NCI-H446 treated with DMSO at 0.1 percent for 48 hours (cell line): ENCODE results near the gene MCFD2.

Source experiments
- DNase-seq: peaks from one replicate; lab custom pipeline; 2025; lab: John Stamatoyannopoulos, UW

MCFD2 gene

DNA sequence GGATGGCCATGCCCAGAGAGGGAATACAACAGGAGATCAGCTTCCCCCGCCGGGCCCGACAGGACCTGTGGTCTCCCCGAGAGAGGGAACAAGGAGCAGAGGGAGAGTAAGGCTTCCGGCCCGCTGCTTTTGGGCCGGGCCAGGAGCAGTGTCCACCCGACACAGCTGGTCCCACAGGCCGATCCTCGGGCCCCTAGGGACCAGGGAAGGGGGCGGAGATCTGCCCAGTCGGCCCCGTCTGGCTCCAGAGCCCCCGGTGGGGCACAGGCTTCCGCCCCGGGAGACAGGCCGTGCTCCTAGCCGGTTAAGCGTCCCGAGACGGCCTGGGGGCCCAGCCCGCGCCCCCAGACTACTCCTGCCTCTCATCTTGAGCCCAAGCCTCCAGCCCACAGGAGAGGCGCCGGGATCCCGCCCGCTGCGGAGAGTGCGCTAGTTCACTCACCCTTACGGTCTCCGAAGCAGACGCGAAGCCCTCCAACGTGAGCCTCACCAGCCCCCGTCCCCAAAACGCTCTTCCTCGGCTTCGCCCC, at the start of gene MCFD2:
Gene MCFD2 (minus strand): TSS at position 526 of the 530 bp plus-strand sequence. CDS start 6,635 bp downstream, outside the sequence.
- no peak for DNase-seq

DNA sequence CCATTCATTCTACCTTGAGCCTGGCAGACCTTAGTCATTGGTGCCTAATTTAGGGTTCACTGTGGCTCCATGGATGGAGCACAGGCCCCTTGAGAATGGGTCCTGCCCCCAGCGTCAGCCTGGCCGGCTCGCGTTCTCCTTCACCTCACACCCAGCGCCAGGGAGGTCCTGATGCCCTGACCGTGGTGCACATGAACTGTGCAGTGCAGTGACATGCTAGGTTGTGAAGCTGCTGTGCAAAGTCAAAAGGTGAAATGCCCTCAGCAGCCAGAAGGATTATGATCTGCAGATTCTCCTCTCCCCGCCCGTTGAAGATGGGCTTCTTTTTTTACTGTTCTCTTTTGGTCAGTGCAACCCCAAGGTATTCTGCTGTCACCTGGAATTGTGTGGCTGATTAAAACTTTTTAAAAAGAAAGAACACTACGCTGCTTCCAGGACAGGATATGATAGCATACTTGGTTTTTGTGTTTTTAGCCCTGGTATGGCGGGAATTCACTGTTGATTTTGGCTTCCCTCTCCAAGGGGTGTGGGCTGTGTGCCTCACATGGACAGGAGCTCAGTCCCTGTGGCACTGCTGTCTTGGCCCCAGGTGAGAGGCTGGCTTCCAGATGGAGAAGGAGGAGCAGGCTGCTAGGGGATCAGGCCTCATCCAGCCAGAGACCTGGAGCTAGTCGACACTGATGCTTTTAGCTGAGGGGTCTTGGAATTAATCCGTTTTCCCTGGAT, 49.4 kb upstream of the MCFD2 start:
- no peak for DNase-seq

DNA sequence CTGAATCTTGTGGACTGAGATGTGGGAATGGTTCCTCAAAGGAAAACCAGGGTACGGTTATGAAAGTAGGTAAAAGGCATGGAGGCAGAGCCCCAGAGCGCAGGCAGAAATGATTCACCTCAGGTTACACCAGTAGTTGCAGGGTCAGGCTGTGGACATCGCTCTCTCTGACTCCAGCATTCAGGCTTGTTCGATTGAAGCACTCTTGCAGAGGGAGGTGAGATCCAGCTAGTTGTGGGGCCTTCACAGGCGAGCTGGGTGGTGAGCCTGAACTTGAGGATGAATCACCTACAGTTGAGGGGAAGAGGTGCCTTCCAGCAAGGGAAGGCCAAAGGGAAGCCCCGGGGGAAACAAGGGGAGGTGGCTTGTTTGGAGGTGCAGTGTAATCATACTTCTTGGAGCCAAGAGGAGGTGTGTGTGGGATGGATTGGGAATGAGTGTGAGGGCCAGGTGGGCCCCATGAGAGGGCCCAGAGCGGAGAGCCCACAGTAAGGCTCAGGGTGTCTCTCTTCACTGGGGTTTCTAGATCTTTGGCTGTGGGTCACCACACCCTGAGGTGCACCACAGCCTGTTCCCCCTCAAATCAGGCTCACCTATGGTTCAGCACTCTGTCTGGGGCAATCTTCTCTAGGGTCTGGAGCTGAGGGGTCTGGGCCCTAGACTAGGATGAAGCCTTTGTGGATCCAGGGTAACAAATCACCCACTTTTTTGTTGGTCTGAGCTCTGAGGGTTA, 48.5 kb upstream of the MCFD2 start:
- no peak for DNase-seq

DNA sequence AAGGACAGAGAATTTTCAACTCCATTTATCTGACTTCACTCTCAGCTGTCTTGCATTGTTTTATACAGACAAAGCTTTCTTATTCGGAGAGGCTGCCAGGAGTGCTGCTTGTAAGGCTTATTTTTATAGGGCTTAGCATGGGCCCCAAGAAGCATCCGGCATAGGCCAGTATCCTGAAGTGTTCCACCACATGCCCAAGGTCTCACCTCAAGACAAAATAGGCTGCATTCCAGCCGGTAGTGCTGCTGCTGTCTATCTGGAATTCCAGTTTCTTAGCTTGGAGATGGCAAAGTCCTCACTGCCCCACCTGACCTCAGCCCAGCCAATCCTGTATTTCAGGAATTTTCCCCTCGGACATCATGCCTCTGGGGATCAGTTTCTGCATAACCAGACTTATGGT, 47.6 kb upstream of the MCFD2 start:
- no peak for DNase-seq

DNA sequence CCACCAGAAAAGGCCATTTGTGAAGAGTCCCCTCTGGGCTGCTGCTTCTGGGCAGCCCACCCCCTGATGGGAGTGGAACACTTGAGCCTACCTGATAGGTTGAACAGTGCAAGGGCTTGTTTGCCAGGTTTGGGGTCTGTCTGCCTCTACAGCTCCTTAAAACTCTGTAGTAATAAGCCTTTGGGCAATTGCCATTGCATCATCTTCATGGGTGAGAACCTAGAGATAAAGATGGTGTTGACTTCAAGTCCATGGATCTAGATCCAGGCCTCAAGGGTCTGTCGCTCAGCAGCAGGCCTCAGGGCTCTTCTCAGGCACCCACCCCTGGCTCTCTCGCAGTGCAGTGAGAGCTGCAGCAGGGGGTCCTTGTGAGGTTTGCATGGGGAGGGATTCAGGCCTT, 47.1 kb upstream of the MCFD2 start:
- no peak for DNase-seq

DNA sequence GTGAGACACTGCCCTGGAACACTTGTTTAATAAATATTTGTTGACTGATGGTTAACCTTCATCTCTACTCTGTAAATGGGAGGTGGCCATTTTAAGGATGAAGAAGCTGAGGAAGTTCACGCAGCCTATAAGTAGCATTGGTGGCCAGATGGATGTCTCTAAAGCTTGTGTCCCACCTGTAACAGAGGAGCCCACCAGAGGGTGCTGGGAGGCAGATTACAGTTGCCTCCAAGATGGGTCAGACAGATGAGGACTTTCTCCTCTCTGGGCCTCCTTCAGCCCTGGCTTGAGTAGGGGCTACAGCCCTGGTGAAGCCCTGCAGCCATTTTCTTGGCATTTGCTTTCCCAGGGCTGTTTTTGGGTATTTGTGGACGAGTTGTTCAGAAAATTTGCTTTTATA, 45.0 kb upstream of the MCFD2 start:
- no peak for DNase-seq

DNA sequence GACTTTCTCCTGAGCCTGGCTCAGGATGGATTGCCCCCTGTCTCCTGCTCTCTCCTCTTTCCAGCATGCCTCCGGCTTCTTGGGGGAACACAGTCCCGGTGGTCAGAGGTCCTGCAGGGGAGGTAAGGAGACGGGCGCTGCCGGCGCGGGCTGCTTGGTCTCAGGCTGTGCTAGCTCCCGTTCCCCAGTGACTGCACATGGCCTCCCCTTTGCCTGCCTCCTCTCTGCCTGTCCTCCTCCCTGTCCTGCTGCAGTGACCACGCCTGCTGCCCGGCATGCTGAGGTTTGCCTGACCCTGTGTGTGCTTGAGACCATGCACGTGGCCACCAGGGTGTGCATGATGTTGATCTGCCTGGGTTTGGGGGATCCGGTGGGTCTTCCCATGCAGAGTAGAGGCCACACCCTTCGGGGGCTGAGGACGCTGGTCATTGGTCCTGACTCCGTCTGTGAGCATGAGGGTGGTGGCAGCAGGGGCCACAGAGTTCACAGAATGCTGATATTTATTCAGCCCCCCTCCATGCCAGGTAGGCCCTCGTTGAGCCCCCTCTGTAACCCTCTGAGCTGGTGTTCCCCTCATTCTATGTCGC, 42.9 kb upstream of the MCFD2 start:
- no peak for DNase-seq

DNA sequence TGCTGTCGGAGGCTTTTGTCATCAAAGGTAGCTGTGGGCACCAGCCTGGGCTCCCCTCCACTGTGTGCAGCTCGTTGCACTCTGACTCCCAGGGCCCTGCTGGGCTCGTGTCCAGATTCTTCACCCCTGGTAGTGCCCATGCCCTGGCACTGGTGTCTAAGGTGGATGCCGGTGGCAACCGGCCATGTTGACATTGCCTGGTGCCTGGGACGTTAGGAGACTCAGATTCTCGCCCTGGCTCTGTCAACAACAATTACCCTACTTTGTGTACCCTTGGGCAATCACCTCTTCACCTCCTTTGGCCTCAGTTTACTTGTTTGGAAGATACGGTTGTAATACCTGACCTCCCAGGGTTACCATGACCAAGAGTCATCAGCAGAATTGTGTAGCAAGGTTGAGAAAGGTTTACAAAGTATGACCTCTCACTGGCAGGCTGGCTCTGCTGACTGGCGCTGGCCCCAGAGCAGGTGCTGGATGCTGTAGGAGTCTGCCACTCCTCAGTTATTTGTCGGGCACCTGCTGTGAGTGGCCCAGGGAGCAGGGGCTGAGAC, 41.5 kb upstream of the MCFD2 start:
- DNase-seq: no peak

DNA sequence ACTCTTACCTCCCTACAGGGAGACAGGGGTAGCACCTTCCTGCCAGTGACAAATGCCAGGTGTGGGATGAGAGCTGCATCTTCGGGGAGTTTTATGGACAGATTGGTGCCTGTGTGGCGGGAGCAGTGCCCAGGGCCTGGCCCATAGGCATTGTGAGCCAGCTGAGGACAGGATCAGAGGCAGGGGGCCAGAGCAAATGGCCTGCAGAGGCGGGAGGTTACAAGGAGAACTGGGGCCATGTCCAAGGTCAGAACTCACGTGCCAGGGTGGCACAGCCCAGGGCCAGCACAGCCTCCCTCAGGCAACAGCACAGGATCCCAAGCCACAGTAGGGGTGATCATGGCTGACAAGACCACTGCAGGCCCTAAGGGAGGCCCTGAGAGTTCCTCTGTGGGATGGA, 40.2 kb upstream of the MCFD2 start:
- no peak for DNase-seq

DNA sequence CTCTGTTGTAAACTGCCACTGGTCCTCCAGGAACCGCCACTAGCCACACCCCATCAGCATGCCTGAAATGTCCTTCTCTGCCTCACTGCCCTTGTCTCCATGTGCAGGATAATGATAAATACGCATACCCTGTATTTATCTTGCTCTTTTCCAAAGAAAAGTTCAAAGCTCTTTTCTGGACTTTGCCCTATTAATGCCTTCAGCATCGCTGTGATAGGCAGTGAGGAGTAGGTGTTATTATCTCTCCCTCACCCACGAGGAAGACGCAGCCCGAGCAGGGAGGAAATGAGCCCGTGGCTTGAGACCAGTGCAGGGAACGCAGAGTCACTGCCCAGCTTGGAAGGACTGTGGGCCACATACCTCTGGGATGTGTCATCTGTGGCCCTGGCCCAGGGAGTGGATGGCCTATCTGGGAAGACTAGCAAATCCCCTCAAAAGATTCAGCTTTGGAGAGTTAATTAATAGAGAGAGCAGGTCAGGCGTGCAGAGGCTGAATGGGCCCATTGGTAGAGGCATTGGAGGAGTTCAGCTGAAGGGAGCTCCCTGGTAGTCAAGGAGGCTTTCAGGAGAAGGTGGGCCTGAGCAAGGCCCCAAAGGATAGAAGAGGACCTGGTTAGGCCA, 39.5 kb upstream of the MCFD2 start:
- no peak for DNase-seq

DNA sequence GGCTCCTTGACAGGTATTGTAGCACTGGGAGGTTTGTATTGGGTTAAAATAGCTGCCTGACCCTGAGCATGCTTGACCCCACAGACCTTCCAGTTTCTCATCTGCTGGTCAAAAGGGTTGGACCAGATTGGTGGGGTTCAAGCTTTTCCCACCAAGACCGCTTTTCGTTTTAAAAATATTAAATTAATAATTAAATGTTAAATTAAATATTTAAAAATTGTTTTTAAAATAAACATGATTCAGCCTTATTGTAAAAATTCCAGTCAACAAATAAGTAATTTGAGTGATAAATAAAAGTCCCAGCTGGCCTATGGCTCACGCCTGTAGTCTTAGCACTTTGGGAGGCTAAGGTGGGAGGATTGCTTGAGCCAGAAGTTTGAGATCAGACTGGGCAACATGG, 36.6 kb upstream of the MCFD2 start:
- DNase-seq: no peak

DNA sequence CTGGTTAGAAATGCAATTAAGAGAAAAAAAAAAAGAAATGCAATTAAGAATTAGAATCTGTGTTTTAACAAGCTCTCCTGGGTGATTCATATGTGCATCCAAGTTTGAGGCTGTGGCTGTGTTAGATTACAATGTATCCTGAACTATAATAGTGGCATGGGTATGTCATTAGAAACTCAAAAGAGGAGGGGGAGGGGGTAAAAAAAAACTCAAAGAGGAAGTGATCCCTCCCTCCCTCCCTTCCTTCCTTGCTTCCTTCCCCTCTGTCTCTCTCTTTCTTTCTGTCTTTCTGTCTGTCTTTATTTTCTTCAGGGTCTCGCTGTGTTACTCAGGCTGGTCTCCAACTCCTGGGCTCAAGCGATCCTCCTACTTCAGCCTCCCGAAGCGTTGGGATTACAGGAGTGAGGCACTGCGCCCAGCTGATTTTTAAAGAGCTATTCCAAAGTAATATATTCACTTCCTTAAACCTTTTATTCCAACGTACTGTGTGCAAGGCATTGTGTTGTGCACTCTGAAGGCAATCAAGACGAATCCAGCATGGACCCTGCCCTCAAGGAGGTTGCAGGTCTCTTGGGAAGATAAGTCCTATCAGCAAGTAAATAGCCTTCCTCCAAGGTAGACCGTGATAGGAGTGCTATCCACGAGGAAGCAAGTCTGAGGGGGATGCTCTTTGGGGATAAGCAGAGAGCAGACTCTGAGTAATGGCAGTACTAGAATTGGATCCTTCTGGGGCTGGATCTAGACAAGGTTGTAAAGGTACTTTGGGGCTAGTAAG, 35.9 kb upstream of the MCFD2 start:
- DNase-seq: no peak

DNA sequence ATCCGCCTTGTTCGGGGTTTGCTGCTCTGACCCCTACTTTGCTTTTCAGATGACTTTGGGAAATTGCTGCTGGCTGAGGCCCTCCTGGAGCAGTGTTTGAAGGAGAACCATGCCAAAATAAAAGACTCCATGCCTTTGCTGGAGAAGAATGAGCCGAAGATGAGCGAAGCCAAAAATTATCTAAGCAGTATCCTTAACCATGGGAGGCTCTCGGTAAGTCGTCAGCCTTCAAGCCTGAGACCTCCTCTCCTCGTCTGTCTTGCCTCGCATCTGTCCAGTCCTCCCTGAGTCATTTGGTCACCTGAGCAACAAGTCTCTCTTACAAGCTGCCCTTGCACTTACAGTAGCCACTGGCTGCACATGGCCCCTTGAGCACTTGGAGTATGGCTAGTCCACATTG, 34.7 kb upstream of the MCFD2 start:
- DNase-seq: no peak

DNA sequence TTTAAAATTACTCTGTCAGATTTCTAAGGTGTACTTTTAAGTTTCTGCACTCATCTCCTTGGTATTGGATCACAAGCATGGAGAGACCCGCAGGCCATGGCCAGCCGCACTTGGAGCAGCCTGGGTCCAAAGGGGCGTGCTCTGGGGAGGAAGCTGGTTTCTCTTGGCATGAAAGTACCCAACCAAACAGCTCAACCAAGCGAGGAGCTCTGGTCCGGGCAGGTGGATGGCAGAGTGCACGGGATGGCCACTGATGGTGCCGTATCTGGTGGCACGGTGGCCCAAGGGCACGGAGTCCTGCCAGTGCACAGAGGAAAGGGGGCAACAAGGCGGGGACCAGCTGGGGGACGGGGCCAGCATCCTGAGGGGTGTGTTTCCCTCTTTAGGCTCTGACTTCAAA, 32.2 kb upstream of the MCFD2 start:
- DNase-seq: no peak

DNA sequence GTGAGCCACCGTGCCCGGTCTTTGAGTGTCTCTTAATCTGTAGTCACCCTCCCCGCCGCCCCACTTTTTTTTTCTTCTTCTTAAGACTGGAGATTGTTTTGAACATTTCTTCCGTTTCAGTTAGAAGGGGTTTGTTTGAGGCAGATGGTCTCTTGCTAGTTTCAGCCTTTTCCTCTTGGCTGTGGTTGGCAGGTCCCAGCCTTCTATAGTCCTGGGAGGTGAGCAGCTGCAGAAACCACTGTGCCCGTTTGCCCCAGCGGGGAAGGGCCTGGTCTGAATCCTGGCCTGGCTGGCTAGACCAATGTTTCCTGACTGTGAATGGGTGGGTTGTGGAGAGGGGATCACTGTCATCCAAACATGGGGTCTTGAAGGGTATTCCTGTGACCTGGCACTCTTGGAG, 30.1 kb upstream of the MCFD2 start:
- no peak for DNase-seq

DNA sequence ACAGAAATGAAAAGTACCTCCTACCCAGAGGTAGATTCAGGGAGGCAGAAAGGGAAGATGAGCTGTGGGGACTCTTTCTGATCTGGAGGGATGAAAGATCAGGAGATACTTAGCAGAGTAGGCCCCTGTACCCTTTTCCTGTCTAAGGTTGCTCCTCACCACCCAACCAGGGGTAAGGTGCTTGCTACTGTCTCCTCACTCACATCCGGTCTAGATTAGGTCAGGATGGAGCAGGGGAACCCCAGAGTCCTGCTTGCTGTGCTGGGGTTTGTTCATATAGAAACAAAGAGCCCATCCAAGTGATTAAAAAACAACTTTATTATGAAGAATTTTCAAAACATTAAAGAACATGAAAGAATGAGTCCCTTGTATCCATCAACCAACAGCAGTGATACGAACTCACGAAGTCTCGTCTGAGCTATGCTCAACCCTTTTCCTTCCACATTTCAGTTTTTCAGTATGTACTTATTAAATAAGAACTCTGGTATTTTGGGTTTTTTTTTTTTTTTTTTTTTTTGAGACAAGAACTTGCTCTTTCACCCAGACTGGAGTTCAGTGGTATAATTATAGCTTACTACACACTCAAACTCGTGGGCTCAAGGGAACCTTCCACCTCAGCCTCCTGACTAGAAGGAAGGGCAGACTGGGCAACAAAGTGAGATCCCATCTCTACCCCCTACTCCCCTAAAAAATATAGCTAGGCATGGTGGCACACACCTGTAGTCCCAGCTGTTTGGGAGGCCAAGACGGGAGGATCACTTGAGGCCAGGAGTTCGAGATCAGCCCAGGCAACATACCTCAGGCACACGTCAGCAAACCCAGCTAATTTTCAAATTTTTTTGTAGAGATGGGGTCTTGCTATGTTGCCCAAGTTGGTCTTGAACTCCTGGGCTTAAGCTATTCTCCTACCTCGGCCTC, 28.5 kb upstream of the MCFD2 start:
- no peak for DNase-seq

DNA sequence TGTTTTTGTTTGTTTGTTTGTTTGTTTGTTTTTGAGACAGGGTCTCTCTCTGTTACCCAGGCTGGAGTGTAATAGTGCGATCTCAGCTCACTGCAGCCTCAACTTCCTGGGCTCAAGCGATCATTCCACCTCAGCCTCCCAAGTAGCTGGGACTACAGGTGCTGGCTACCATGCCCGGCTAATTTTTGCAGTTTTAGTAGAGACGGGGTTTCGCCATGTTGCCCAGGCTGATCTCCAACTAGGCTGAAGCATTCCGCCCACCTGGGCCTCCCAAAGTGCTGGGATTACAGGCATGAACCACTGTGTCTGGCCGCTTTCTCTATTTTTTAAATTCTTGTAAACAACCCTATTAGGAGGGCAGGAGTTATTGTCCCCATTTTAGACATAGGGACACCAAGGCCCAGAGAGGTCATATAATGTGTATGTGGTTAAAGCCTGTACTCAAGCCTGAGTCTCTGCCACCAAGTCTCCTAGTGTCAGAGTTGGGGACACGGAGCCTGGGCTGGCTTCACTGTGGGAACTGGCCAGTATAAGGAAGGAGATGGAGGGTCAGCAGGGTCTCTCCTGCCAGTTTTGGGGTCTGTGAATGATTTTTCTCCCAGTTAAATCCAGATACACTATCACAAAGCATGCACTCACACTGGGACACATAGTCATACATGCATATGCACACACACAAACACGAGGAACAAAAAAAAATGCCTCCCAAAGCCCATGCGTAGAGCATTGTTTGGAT, 27.5 kb upstream of the MCFD2 start:
- DNase-seq: no peak

DNA sequence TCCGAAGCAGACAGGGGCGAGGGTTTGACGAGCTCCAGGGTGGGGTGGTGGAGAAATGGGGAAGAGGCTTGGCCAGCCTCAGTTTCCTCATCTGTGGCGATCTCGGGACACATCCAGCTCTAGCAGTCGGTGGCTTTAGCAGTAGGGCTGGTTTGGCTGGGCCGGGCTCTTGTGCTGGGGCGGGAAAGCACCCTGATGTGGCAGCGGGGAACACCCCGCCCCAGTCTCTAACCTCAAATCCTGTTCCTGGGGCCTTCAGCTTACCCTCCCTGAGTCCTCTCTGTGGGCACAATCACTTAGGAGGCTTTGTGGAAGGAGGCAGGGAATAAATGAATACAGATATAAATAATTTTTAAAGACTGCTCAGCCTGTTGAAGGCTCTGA, 26.5 kb upstream of the MCFD2 start:
- no peak for DNase-seq

DNA sequence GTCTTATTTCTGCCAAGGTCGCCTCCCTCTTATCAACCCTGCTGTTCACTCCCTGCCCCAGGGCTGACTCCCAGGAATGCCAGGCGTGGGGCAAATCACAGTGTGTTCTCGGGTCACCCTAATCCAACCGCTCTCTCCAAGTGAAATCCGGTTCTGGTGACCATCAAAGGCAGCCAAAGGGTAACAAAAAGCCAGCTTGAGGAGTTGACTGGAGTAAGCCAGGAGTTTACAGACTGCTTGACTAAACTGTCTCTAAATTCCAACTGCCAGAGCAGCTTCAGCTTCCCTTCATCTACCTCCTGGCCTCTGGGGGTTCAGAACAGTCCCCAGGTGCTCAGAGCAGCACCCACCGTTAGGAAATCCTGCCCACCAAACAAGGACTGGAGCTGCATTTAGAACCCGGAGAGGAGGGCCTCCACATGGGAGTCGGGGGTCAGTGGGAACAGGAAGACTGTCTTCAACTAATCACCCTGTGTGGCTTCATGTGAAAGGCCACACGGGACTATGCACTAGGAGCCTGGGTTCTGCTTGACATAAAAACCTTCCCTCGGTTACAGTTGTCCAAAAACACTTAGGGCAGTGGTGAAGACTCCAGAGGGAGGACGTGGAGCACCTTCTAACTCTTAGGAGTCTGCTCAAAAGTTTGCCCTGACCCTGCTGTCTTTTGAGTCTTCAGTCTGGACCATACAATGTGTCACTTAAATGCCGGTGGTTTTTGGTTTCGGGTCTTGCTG, 24.2 kb upstream of the MCFD2 start:
- no peak for DNase-seq
